GM23248 (cell line): ENCODE measurements around the gene CTCF. TPM values are rescaled to one million over a fixed set of nuclear protein-coding genes. Genes with fewer than 3 reads are reported as not detected.
A peak's percentile ranks its signal among the peaks of the same experiment; 100 is the strongest.

Experiments
- DNase-seq: peaks from one replicate; pipeline ENCODE4 v3.0.0-alpha.2; 2015
- H2AFZ ChIP-seq: fragments of 200-600 bp; sonication (generic); 2 replicates; pipeline ENCODE4 v1.6.1; 2016; ENCODE audit warnings: antibody characterized with exemption
- H3F3A ChIP-seq: fragments of 200-600 bp; sonication (generic); 2 replicates; pipeline ENCODE4 v1.6.1; 2016; ENCODE audit warnings: mild to moderate bottlenecking, antibody characterized with exemption, mixed run types; ENCODE audit not compliant: insufficient read depth
- H3K27ac ChIP-seq: fragments of 200-600 bp; sonication (generic); 2 replicates; pipeline ENCODE4 v1.5.1; 2016; ENCODE audit warnings: mild to moderate bottlenecking
- H3K27me3 ChIP-seq: fragments of 200-600 bp; sonication (generic); replicated peaks from 2 replicates; pipeline ENCODE4 v1.6.1; 2016; ENCODE audit warnings: mild to moderate bottlenecking; ENCODE audit not compliant: insufficient read depth
- H3K36me3 ChIP-seq: fragments of 200-600 bp; sonication (generic); 2 replicates; pipeline ENCODE4 v1.6.1; 2016; ENCODE audit warnings: low read depth, mild to moderate bottlenecking
- H3K4me1 ChIP-seq: fragments of 200-600 bp; sonication (generic); 2 replicates; pipeline ENCODE4 v1.6.1; 2016; ENCODE audit warnings: mild to moderate bottlenecking; ENCODE audit not compliant: insufficient read depth
- H3K4me2 ChIP-seq: fragments of 200-600 bp; sonication (generic); one replicate; pipeline ENCODE4 v1.6.1; 2016; ENCODE audit warnings: mild to moderate bottlenecking; ENCODE audit not compliant: unreplicated experiment
- H3K4me3 ChIP-seq: fragments of 200-600 bp; sonication (generic); 2 replicates; pipeline ENCODE4 v1.5.1; 2016; ENCODE audit warnings: mild to moderate bottlenecking
- H3K79me2 ChIP-seq: fragments of 200-600 bp; sonication (generic); 2 replicates; pipeline ENCODE4 v1.6.1; 2016; ENCODE audit warnings: mild to moderate bottlenecking; ENCODE audit not compliant: insufficient read depth
- H3K9ac ChIP-seq: fragments of 200-600 bp; sonication (generic); 2 replicates; pipeline ENCODE4 v1.6.1; 2016; ENCODE audit warnings: mild to moderate bottlenecking
- H3K9me2 ChIP-seq: fragments of 200-600 bp; sonication (generic); 2 replicates; pipeline ENCODE4 v1.6.1; 2016; ENCODE audit warnings: mixed run types, mild to moderate bottlenecking, moderate library complexity; ENCODE audit not compliant: insufficient read depth
- H3K9me3 ChIP-seq: fragments of 200-600 bp; sonication (generic); one replicate; pipeline ENCODE4 v1.6.1; 2017; ENCODE audit warnings: low read depth
- H4K20me1 ChIP-seq: fragments of 200-600 bp; sonication (generic); 2 replicates; pipeline ENCODE4 v1.6.0; 2016; ENCODE audit not compliant: insufficient read depth
- EZH2 ChIP-seq: fragments of 200-600 bp; sonication (generic); IDR thresholded peaks from 2 replicates; pipeline ENCODE4 v1.6.1; 2018; ENCODE audit warnings: antibody characterized with exemption, mild to moderate bottlenecking; ENCODE audit not compliant: insufficient read depth, poor library complexity, severe bottlenecking
- EZH2phosphoT487 ChIP-seq: fragments of 200-600 bp; sonication (generic); IDR thresholded peaks from 2 replicates; pipeline ENCODE4 v1.6.1; 2018; ENCODE audit warnings: antibody characterized with exemption, moderate library complexity, mild to moderate bottlenecking, low read depth; ENCODE audit not compliant: insufficient read depth
- WGBS, 2 experiments: methylation state at CpG; one replicate each; pipeline ENCODE4 v1.1.6; 2015 to 2017; ENCODE audit warnings: low lambda C conversion rate in 2 of 2, low coverage in 1 of 2; ENCODE audit errors: missing lambda C conversion rate in 2 of 2; 5-methylcytosine and 5-hydroxymethylcytosine counted together
- in situ Hi-C: fragments of 300-500 bp; cut with MboI; formaldehyde crosslinking; loops from 2 replicates; pipeline ENCODE4 v1.15.0; 2020
- polyA plus RNA-seq: library from polyadenylated mRNA; unstranded; fragments of >200 nt; fragmentation: Nextera tagmentation; extraction: Ambion mirVana; gene quantifications from 2 replicates; pipeline ENCODE4 v1.2.1, GENCODE V29; 2016
- total RNA-seq: library from RNA; depleted of rRNA; stranded (reverse); fragments of >200 nt; shearing (Covaris generic); gene quantifications from 2 replicates; pipeline ENCODE4 v1.2.3, GENCODE V29; 2014

The CTCF gene
- total and polyA plus RNA-seq, 2 experiments from 2014 or later, result 19.6 to 21.9 TPM

- H3K27ac ChIP-seq, result peak within 1 kb of the TSS; percentile 92
- WGBS, 2 experiments, result 1% methylated on average over 28 to 42 of the region's 48 CpGs
- no peak for TF ChIP-seq EZH2phosphoT487
- no peak for TF ChIP-seq EZH2
- H3K36me3 ChIP-seq, result no peaks in the 10 kb centered on the region
- H2AFZ ChIP-seq, result peak within 1 kb of the TSS; percentile 97
- no peaks in the 10 kb centered on the region for H3K9me2 ChIP-seq
- H3K9ac ChIP-seq, result peak within 1 kb of the TSS; percentile 91
- peak; percentile 99 for DNase-seq
- H3K79me2 ChIP-seq, result peaks cover 21% of the 10 kb centered on the region
- H3K4me1 ChIP-seq, result no peaks in the 10 kb centered on the region
- H3K27me3 ChIP-seq, result no peaks in the 10 kb centered on the region
- peak within 1 kb of the TSS; percentile 81 for H3K4me2 ChIP-seq
- no peaks in the 10 kb centered on the region for H3F3A ChIP-seq
- no peaks in the 10 kb centered on the region for H3K9me3 ChIP-seq
- H4K20me1 ChIP-seq, result no peaks in the 10 kb centered on the region
- H3K4me3 ChIP-seq, result peak within 1 kb of the TSS; percentile 92
- in situ Hi-C loops, result no loop called here
Observed at GRCh38 chr16:67660564-67661028, 98.3 kb downstream of the CTCF start, which contains the start of gene PARD6A. TSS of gene PARD6A (plus strand) at chr16:67660960. CDS start at chr16:67661039, 79 bp downstream.

- Histone ChIP-seq H3K4me2 (peak overlapping the region; percentile 66), H4K20me1 (no peaks in the 10 kb centered on the region), H3K4me1 (no peaks in the 10 kb centered on the region), H3K27ac (0 out of 2 replicates have a peak overlapping the region, but pooled peaks have one; percentile 16), H2AFZ (no peak overlapping the region), H3K9ac (no peak overlapping the region), H3K9me3 (no peaks in the 10 kb centered on the region), H3K36me3 (no peaks in the 10 kb centered on the region), H3F3A (no peaks in the 10 kb centered on the region), H3K9me2 (no peaks in the 10 kb centered on the region), H3K79me2 (peaks cover 24% of the 10 kb centered on the region), H3K4me3 (peak overlapping the region; percentile 92), H3K27me3 (no peaks in the 10 kb centered on the region)
- WGBS, 2 experiments, result 24 to 28% methylated on average over 36 to 39 of the region's 39 CpGs
- peak; percentile 74 for DNase-seq
- in situ Hi-C loops, result no loop called here
- no peak for TF ChIP-seq EZH2phosphoT487
Observed at GRCh38 chr16:67661101-67661761, 98.9 kb downstream of the CTCF start.

- no peaks in the 10 kb centered on the region for H3K36me3 ChIP-seq
- no peak overlapping the region for H3K4me2 ChIP-seq
- H3K27ac ChIP-seq, result no peak overlapping the region
- no peaks in the 10 kb centered on the region for H3K9me2 ChIP-seq
- H3K4me3 ChIP-seq, result no peak overlapping the region
- H3K9ac ChIP-seq, result no peak overlapping the region
- no peaks in the 10 kb centered on the region for H3K9me3 ChIP-seq
- TF ChIP-seq EZH2, result no peak
- TF ChIP-seq EZH2phosphoT487, result no peak
- H3K4me1 ChIP-seq, result peaks cover 3% of the 10 kb centered on the region; the same call in 1 of the 2 replicates
- peaks cover 24% of the 10 kb centered on the region for H3K79me2 ChIP-seq
- in situ Hi-C loops, result no loop called here
- 90 to 93% methylated on average over 34 of the region's 34 CpGs for WGBS, 2 experiments
- H3F3A ChIP-seq, result no peaks in the 10 kb centered on the region
- no peak overlapping the region for H2AFZ ChIP-seq
- DNase-seq, result no peak
- no peaks in the 10 kb centered on the region for H3K27me3 ChIP-seq
- no peaks in the 10 kb centered on the region for H4K20me1 ChIP-seq
Observed at GRCh38 chr16:67661886-67662652, 99.7 kb downstream of the CTCF start.

- no peaks in the 10 kb centered on the region for H4K20me1 ChIP-seq
- H3K9ac ChIP-seq, result no peak overlapping the region
- no peaks in the 10 kb centered on the region for H3K9me2 ChIP-seq
- no peak overlapping the region for H3K27ac ChIP-seq
- peaks cover 9% of the 10 kb centered on the region for H3K4me1 ChIP-seq
- DNase-seq, result no peak
- TF ChIP-seq EZH2, result no peak
- TF ChIP-seq EZH2phosphoT487, result no peak
- H3K9me3 ChIP-seq, result no peaks in the 10 kb centered on the region
- in situ Hi-C loops, result no loop called here
- H3K4me3 ChIP-seq, result no peak overlapping the region
- H3K36me3 ChIP-seq, result no peaks in the 10 kb centered on the region
- peaks cover 24% of the 10 kb centered on the region for H3K79me2 ChIP-seq
- H3F3A ChIP-seq, result no peaks in the 10 kb centered on the region
- H3K27me3 ChIP-seq, result no peaks in the 10 kb centered on the region
- no peak overlapping the region for H3K4me2 ChIP-seq
- H2AFZ ChIP-seq, result no peak overlapping the region
Observed at GRCh38 chr16:67662653-67663010, 100.3 kb downstream of the CTCF start.
